HG02588 (cell line): ENCODE data around the gene DUSP18.
"Not testable (repeated sequence)": the region's sequence is repeated elsewhere in the genome, so short reads cannot be mapped to it uniquely, and the experiment has no call there.

Experiments
- ATAC-seq: cut with Tn5 transposase; IDR thresholded peaks from one replicate; pipeline ENCODE4 v1.9.1; 2021; ENCODE audit warnings: mild to moderate bottlenecking, moderate library complexity; ENCODE audit not compliant: unreplicated experiment

DUSP18 gene

GRCh38 chr22:30640839-30641430, 26.7 kb downstream of the DUSP18 start:
- ATAC-seq: no peak

- ATAC-seq: no peak
Measured at GRCh38 chr22:30640361-30640760, 27.3 kb downstream of the DUSP18 start.

GRCh38 chr22:30637701-30638114, 30.0 kb downstream of the DUSP18 start:
- no peak for ATAC-seq

DNA sequence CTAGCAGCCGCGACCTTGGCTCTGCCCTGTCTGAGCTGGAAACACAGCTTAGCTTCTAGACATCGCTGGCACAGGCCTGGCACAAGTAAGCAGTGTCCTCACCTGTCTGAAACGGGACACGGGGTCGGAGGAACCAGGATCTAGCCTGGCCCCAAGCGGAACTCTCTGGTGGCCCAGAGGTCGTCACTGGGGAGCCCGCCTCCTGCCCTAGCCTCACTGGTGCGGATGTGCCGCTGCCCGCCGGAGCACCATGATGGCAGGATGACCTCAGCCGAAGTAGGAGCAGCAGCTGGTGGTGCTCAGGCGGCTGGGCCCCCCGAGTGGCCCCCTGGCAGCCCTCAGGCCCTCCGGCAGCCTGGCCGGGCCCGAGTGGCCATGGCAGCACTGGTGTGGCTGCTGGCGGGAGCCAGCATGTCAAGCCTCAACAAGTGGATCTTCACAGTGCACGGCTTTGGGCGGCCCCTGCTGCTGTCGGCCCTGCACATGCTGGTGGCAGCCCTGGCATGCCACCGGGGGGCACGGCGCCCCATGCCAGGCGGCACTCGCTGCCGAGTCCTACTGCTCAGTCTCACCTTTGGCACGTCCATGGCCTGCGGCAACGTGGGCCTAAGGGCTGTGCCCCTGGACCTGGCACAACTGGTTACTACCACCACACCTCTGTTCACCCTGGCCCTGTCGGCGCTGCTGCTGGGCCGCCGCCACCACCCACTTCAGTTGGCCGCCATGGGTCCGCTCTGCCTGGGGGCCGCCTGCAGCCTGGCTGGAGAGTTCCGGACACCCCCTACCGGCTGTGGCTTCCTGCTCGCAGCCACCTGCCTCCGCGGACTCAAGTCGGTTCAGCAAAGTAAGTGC, 31.2 kb downstream of the DUSP18 start:
- no peak for ATAC-seq

DNA sequence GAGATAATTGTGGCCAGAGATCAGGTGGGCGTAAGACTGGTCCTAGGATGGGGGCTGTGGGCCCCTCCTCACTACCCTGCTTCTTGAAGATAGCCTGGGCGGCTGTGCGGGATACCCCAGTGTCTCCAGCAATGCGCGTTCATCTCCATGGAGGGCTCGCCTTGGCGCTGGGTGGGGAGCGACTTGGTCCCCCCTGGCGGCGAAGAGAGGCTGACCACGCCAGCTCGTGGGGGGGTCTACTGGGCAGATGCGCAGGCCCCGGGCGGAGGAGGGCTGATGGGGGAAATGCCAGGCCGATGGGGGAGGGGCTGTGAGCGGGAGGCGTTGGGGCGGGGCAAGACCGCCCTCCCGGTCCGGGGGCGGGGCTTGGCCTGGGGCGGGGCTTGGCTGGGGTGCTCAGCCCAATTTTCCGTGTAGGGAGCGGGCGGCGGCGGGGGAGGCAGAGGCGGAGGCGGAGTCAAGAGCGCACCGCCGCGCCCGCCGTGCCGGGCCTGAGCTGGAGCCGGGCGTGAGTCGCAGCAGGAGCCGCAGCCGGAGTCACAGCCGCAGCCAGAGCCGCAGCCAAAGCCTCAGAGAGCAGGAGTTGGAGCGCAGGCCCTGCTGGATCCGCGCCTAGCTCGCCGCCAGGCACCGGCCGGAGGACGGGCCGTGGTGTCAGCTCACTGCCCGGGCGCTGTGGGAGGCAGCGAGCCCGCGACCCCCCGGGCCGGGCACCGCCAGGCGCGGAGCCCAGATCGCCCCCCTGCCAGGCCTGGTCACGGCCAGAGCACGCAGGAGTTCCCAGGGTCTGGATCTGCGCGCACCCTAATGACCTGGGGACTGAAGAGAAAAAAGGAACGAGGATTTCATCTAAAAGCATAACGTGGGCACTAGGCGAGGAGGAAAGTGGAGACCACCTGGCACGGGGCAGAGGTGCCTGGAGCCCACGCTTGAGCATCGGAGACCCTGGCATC, 32.1 kb downstream of the DUSP18 start, which contains the start of gene SLC35E4:
SLC35E4 (plus strand) TSS at position 509 of the 953 bp plus-strand sequence. CDS start 670 bp downstream, outside the sequence.
- peak; percentile 68 for ATAC-seq

- peak; percentile 59 for ATAC-seq
Measured at GRCh38 chr22:30634471-30635233, 33.0 kb downstream of the DUSP18 start.

- ATAC-seq: not testable (repeated sequence)
Measured at GRCh38 chr22:30631469-30631868, 36.2 kb downstream of the DUSP18 start.

- no peak for ATAC-seq
Measured at GRCh38 chr22:30628491-30628890, 39.2 kb downstream of the DUSP18 start.

GRCh38 chr22:30627471-30627870, 40.2 kb downstream of the DUSP18 start:
- no peak for ATAC-seq

DNA sequence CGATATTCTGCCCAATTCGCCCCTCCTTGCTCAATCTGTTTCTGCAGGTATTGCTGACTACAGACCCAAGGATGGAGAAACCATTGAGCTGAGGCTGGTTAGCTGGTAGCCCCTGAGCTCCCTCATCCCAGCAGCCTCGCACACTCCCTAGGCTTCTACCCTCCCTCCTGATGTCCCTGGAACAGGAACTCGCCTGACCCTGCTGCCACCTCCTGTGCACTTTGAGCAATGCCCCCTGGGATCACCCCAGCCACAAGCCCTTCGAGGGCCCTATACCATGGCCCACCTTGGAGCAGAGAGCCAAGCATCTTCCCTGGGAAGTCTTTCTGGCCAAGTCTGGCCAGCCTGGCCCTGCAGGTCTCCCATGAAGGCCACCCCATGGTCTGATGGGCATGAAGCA, 41.3 kb downstream of the DUSP18 start:
- ATAC-seq: no peak

DNA sequence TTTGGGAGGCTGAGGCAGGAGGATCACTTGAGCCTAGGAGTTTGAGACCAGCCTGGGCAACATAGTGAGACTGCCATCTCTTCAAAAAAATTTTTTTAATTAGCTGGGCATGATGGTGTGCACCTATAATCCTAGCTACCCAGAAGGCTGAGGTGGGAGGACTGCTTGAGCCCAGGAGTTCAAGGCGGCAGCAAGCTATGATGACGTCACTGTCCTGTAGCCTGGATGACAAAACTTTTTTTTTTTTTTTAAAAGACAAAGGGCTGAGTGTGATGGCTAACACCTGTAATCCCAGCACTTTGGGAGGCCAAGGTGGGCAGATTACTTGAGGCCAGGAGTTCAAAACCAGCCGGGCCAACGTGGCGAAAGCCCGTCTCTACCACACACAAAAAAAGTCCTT, 47.8 kb downstream of the DUSP18 start:
- not testable (repeated sequence) for ATAC-seq

DNA sequence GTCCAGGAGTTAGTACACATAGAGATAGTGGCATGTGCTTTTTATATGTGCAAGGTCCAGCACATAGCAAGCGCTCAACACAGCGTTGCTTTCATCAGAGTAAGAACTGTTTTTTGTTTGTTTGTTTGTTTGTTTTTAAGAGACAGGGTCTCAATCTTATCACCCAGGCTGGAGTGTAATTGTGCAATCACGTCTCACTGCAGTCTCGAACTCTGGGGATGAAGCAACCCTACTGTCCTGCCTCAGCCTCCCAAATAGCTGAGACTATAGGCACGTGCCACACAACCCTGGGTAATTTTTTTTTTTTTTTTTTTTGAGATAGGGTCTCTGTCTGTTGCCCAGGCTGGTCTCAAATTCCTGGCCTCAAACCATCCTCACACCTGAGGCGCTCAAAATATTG, 49.9 kb downstream of the DUSP18 start:
- ATAC-seq: no peak

- ATAC-seq: no peak
Measured at GRCh38 chr22:30615543-30615954, 52.1 kb downstream of the DUSP18 start.

DNA sequence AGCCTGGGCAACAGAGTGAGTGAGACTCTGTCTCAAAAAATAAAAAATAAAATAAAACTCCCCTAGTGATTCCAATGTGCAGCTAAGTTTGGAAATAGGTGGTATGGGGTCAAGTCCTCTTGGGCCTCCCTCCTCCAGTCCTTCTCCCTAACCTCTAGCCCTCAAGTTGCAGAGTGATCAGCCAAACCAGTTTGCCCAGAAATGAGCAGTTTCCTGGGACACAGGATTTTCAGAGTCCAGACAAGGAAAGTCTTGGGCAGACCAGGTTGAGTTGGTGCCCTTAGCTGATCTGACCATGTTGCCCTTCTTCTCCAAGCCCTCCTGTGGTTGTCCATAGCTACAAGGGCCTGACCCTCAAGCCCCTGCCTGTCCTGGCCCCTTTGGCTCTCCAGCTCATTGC, 52.8 kb downstream of the DUSP18 start:
- no peak for ATAC-seq

- ATAC-seq: no peak
Measured at GRCh38 chr22:30614268-30614667, 53.4 kb downstream of the DUSP18 start.

DNA sequence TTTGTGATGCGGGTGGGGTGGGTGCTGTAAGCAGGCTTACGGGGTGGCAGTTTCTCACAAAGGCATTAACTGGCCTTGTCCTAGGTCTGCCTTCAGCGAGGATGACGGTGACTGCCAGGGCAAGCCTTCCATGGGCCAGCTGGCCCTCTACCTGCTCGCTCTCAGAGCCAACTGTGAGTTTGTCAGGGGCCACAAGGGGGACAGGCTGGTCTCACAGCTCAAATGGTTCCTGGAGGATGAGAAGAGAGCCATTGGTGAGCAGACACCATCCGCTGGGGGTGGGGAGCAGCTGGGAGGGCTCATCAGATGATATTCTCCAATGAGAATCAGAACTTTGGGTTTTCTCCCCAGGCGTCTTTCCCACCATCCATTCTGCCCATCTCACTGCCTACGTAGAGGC, 54.9 kb downstream of the DUSP18 start:
- ATAC-seq: no peak
